GM13977 (cell line): ENCODE results near the gene ZBTB2.
"Not testable (repeated sequence)": the region's sequence is repeated elsewhere in the genome, so short reads cannot be mapped to it uniquely, and the experiment has no call there.

Experiments
- DNase-seq: peaks from one replicate; pipeline ENCODE4 v3.0.0; 2012; ENCODE audit warnings: low spot score
- in situ Hi-C: fragments of 300-500 bp; cut with MboI; formaldehyde crosslinking; loops from one replicate; pipeline ENCODE4 v1.12.0; 2022; ENCODE audit warnings: low sequenced_read_pairs, low pct_unique_long_range_greater_than_20kb, mixed read lengths, inconsistent platforms; ENCODE audit not compliant: unreplicated experiment
- TF ChIP-seq, protein P1 (sequence below): IDR thresholded peaks from 2 replicates; pipeline ENCODE4 v1.5.1; 2012; ENCODE audit warnings: mild to moderate bottlenecking, control low read depth; ENCODE audit not compliant: insufficient read depth; ENCODE audit errors: extremely low read depth, missing control alignments

ZBTB2 gene

DNA sequence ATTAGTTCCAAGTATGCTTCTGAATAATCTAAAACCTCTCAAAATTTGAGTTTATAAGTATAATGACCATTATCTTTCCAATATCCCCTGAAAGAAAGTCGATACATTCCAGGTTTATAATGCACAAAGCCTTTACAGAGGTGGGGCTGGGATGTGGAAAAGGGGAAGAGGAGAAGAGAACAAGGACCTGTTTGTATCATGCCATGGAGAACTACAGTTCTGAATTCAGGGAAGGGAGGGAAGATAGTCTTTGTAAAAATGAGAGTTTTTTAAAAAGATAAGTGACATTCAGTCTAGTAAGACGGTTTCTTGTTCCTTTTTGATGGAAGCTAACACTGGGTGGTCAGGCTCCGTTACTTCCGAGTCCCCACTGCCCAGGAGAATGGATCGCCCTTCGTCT is 26.1 kb downstream of the ZBTB2 start:
- TF ChIP-seq, protein P1, sequence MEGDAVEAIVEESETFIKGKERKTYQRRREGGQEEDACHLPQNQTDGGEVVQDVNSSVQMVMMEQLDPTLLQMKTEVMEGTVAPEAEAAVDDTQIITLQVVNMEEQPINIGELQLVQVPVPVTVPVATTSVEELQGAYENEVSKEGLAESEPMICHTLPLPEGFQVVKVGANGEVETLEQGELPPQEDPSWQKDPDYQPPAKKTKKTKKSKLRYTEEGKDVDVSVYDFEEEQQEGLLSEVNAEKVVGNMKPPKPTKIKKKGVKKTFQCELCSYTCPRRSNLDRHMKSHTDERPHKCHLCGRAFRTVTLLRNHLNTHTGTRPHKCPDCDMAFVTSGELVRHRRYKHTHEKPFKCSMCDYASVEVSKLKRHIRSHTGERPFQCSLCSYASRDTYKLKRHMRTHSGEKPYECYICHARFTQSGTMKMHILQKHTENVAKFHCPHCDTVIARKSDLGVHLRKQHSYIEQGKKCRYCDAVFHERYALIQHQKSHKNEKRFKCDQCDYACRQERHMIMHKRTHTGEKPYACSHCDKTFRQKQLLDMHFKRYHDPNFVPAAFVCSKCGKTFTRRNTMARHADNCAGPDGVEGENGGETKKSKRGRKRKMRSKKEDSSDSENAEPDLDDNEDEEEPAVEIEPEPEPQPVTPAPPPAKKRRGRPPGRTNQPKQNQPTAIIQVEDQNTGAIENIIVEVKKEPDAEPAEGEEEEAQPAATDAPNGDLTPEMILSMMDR = no peak
- in situ Hi-C loops = no loop called here
- DNase-seq = no peak

DNA sequence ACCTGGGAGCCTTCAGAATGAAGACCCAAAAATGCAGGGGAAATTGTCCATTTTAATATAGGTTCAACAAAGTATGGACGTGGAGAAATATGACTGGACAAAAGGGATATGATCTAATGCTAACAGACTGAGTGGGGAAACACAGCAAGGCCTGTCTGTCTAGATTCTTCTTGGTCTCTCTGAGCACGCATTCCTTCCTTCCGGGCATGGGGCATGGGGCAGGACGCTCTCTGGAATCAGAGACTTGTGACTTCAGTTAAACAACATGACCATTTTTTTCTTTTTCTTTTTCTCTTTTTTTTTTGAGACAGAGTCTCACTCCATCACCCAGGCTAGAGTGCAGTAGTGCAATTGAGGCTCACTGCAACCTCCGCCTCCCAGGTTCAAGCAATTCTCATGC is 31.9 kb downstream of the ZBTB2 start:
- in situ Hi-C loops = no loop called here
- TF ChIP-seq, protein P1 = no peak
- no peak for DNase-seq

DNA sequence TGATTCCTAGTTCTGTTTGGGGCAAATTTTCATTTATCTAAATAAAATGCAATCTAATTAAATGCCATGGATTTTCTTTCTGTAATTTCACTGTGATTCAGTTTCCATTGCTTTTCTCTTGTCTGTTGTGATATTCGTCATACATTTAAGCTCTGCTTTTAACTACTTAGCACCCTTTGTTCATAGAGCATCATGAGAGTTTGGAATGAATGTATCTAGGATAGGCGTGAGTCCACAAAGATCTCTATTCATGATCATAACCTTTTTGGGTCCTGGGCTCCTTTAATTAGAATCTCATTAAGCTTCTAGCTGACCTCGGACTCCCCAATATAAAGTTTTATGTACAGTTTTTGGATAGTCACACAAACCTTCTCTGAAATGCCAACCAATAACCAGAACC is 32.9 kb downstream of the ZBTB2 start:
- no peak for DNase-seq
- in situ Hi-C loops = no loop called here
- TF ChIP-seq, protein P1 = no peak

DNA sequence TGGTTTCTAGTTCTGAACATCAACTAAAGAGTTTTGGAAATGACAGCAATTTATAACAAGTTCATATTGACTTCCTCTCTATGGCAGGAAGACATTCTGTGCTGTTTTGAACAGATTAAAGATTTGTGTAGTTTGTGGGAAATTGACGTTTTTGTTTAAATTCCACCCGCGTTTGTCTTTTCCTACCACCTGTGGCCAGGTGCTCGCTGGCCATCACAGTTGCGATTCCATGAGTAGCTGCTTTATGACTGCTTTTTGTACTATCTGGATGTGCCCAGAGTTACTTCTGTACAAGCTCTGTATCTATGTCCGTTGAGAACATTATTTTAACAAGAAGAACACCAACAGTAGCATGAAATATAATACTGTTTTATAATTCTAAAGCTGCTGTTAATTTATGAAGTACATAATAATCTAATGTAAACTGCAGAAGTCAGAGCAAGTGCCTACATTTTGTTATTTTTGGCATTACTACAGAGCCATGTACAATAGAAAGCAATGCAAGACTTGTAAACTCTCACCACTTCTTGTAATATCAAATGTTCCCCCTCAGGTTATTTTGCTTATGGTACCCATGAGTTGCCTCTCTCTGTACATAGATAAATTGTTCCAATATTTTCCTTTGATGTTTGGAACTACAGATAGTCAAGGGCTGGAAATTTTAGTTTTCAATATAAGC is 33.5 kb downstream of the ZBTB2 start:
- no peak for DNase-seq
- in situ Hi-C loops = no loop called here
- TF ChIP-seq, protein P1 = no peak

DNA sequence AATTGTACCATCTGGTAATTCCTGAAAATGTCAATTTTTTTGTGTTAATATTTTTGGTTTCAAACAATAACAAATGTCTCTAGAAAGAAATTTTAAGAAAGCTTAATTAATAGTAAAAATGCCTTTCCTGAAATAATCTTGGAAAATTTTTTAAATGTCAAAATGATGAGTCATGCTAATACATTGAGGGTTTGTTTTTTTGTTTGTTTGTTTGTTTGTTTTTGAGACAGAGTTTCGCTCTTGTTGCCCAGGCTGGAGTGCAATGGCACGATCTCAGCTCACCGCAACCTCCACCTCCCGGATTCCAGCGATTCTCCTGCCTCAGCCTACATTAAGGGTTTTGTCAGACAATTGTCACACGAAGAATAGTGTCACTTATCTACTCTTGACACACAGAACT is 34.4 kb downstream of the ZBTB2 start:
- in situ Hi-C loops, DNase-seq: not testable (repeated sequence)

DNA sequence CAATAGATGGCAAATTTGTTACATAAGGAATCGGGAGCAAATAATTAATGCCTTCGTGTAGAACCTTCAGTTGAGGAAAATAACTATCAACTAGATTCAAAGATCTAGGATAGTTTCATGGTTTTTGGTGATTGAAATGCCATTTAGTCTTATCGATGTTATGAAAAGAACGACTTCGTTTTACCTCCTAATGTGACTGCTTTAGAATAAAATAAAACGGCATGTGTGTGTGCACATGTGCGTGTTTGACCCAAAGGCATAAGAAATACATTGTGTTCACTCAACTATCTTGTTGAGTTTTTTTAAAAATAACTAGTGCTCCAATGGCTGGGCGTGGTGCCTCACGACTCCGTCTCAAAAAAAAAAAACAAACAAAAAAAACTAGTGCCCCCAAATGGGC is 37.6 kb downstream of the ZBTB2 start:
- in situ Hi-C loops = no loop called here
- DNase-seq = no peak
- TF ChIP-seq, protein P1 = no peak

DNA sequence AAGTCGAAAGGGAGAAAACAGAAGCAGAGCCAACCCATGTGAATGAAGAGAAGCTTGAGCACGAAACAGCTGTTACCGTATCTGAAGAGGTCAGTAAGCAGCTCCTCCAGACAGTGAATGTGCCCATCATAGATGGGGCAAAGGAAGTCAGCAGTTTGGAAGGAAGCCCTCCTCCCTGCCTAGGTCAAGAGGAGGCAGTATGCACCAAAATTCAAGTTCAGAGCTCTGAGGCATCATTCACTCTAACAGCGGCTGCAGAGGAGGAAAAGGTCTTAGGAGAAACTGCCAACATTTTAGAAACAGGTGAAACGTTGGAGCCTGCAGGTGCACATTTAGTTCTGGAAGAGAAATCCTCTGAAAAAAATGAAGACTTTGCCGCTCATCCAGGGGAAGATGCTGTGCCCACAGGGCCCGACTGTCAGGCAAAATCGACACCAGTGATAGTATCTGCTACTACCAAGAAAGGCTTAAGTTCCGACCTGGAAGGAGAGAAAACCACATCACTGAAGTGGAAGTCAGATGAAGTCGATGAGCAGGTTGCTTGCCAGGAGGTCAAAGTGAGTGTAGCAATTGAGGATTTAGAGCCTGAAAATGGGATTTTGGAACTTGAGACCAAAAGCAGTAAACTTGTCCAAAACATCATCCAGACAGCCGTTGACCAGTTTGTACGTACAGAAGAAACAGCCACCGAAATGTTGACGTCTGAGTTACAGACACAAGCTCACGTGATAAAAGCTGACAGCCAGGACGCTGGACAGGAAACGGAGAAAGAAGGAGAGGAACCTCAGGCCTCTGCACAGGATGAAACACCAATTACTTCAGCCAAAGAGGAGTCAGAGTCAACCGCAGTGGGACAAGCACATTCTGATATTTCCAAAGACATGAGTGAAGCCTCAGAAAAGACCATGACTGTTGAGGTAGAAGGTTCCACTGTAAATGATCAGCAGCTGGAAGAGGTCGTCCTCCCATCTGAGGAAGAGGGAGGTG is 38.7 kb downstream of the ZBTB2 start:
- TF ChIP-seq, protein P1 = no peak
- no peak for DNase-seq
- in situ Hi-C loops = no loop called here
